IMR-90 (cell line): ENCODE measurements around the gene KCNJ16. TPM values are rescaled to one million over a fixed set of nuclear protein-coding genes. Genes with fewer than 3 reads are reported as not detected.

Experiments used
- ATAC-seq: fragments of 200-7000 bp; cut with Tn5 transposase; 2 replicates; pipeline ENCODE4 v1.9.1; 2020; ENCODE audit warnings: low read depth, mild to moderate bottlenecking, moderate library complexity
- BruUV-seq: library from RNA; stranded (reverse); fragments of 400-500 nt; replicated peaks from 2 replicates; lab custom pipeline; 2021; lab: Mats Ljungman, UMichigan
- CTCF ChIA-PET: fragments of 300-600 bp; formaldehyde crosslinking; extraction: SDS; loops from one replicate; lab custom pipeline; 2021; ENCODE audit warnings: antibody characterized with exemption; lab: Yijun Ruan, JAX
- POLR2A ChIA-PET: fragments of 300-600 bp; sonication (Branson Sonifier 250); formaldehyde crosslinking; loops from one replicate; lab custom pipeline; 2022; ENCODE audit warnings: antibody characterized with exemption; ENCODE audit not compliant: unreplicated experiment; lab: Charles Lee
- DNase-seq: peaks from one replicate; pipeline ENCODE4 v3.0.0; 2013
- H2AFZ ChIP-seq: replicated peaks from 2 replicates; pipeline ENCODE3; 2013; ENCODE audit warnings: low read length, mild to moderate bottlenecking; ENCODE audit not compliant: poor library complexity
- H2AK5ac ChIP-seq: 2 replicates; pipeline ENCODE4 v1.6.1; 2013; ENCODE audit warnings: low read depth, low read length, inconsistent platforms
- H2AK9ac ChIP-seq: replicated peaks from 2 replicates; pipeline ENCODE3; 2013; ENCODE audit warnings: mild to moderate bottlenecking, low read depth, low read length, moderate library complexity; ENCODE audit not compliant: poor library complexity
- H2BK120ac ChIP-seq: 2 replicates; pipeline ENCODE4 v1.6.1; 2013; ENCODE audit warnings: low read depth, low read length, inconsistent platforms
- H2BK15ac ChIP-seq: 3 replicates; pipeline ENCODE4 v1.6.1; 2013; ENCODE audit warnings: low read depth, low read length, inconsistent platforms
- H2BK20ac ChIP-seq: 2 replicates; pipeline ENCODE4 v1.6.1; 2013; ENCODE audit warnings: low read depth, mild to moderate bottlenecking, inconsistent platforms, low read length, moderate library complexity
- H2BK5ac ChIP-seq: 2 replicates; pipeline ENCODE4 v1.6.1; 2013; ENCODE audit warnings: mild to moderate bottlenecking, low read depth, low read length, inconsistent platforms; ENCODE audit not compliant: poor library complexity, severe bottlenecking
- H3K14ac ChIP-seq: replicated peaks from 2 replicates; pipeline ENCODE4 v1.6.1; 2013; ENCODE audit warnings: low read depth, low read length, inconsistent platforms
- H3K18ac ChIP-seq: 2 replicates; pipeline ENCODE4 v1.6.1; 2013; ENCODE audit warnings: low read depth, low read length, control low read depth
- H3K23ac ChIP-seq: 2 replicates; pipeline ENCODE4 v1.6.1; 2013; ENCODE audit warnings: low read depth, low read length, inconsistent platforms
- H3K27ac ChIP-seq: 2 replicates; pipeline ENCODE4 v1.5.1; 2013; ENCODE audit warnings: mild to moderate bottlenecking, control low read depth, low read length; ENCODE audit not compliant: insufficient read depth
- H3K27me3 ChIP-seq: 2 replicates; pipeline ENCODE4 v1.6.1; 2013; ENCODE audit warnings: low read length; ENCODE audit not compliant: control insufficient read depth, insufficient read depth
- H3K36me3 ChIP-seq: 2 replicates; pipeline ENCODE4 v1.6.1; 2013; ENCODE audit warnings: low read length, mixed read lengths; ENCODE audit not compliant: control insufficient read depth, insufficient read depth
- H3K4ac ChIP-seq: 2 replicates; pipeline ENCODE4 v1.6.1; 2013; ENCODE audit warnings: low read depth, low read length, inconsistent platforms
- H3K4me1 ChIP-seq: 2 replicates; pipeline ENCODE4 v1.6.1; 2013; ENCODE audit warnings: low read length, mixed read lengths; ENCODE audit not compliant: control insufficient read depth, insufficient read depth
- H3K4me2 ChIP-seq: 2 replicates; pipeline ENCODE4 v1.6.1; 2013; ENCODE audit warnings: low read depth, mild to moderate bottlenecking, control low read depth, low read length, moderate library complexity
- H3K4me3 ChIP-seq: 2 replicates; pipeline ENCODE4 v1.5.1; 2013; ENCODE audit warnings: low read depth, mild to moderate bottlenecking, control low read depth, low read length, moderate library complexity; ENCODE audit not compliant: insufficient read depth
- H3K56ac ChIP-seq: 2 replicates; pipeline ENCODE4 v1.6.1; 2013; ENCODE audit warnings: low read length, inconsistent platforms; ENCODE audit not compliant: insufficient read depth; ENCODE audit errors: extremely low read depth
- H3K79me1 ChIP-seq, 2 experiments: 2 replicates each; pipeline ENCODE4 v1.6.1; 2013; ENCODE audit warnings: low read length in 2 of 2, inconsistent platforms in 1 of 2, low read depth in 1 of 2
- H3K9ac ChIP-seq: 2 replicates; pipeline ENCODE4 v1.6.1; 2013; ENCODE audit warnings: low read depth, low read length, control low read depth
- H3K9me1 ChIP-seq: 2 replicates; pipeline ENCODE4 v1.6.1; 2013; ENCODE audit warnings: low read length, inconsistent platforms; ENCODE audit not compliant: insufficient read depth
- H3K9me3 ChIP-seq: 2 replicates; pipeline ENCODE4 v1.6.1; 2013; ENCODE audit warnings: low read length; ENCODE audit not compliant: control insufficient read depth, insufficient read depth
- H4K20me1 ChIP-seq: 2 replicates; pipeline ENCODE4 v1.6.1; 2013; ENCODE audit warnings: low read length, inconsistent platforms; ENCODE audit not compliant: insufficient read depth
- H4K5ac ChIP-seq: 2 replicates; pipeline ENCODE4 v1.6.1; 2013; ENCODE audit warnings: mild to moderate bottlenecking, low read depth, low read length, control low read depth
- H4K8ac ChIP-seq, 2 experiments: 2 replicates each; pipeline ENCODE4 v1.6.1; 2013; ENCODE audit warnings: low read depth in 2 of 2, low read length in 2 of 2, control low read depth in 1 of 2, inconsistent platforms in 1 of 2
- H4K91ac ChIP-seq: 2 replicates; pipeline ENCODE4 v1.6.1; 2013; ENCODE audit warnings: low read depth, low read length, inconsistent platforms; ENCODE audit not compliant: insufficient read depth
- BHLHE40 ChIP-seq: fragments of 150-350 bp; IDR thresholded peaks from 2 replicates; pipeline ENCODE4 v1.6.1; 2016; ENCODE audit warnings: mild to moderate bottlenecking, low read depth, low read length
- CEBPB ChIP-seq: IDR thresholded peaks from 2 replicates; pipeline ENCODE4 v1.6.1; 2012; ENCODE audit warnings: low read depth, low read length, improper control_type of control experiment
- CHD1 ChIP-seq: IDR thresholded peaks from 2 replicates; pipeline ENCODE4 v1.6.1; 2012; ENCODE audit warnings: low read depth, low read length, improper control_type of control experiment
- CTCF ChIP-seq: conservative IDR thresholded peaks from 2 replicates; pipeline ENCODE4 v1.5.1; 2012; ENCODE audit warnings: mild to moderate bottlenecking, low read depth, low read length, improper control_type of control experiment
- FOS ChIP-seq: fragments of 150-350 bp; IDR thresholded peaks from 2 replicates; pipeline ENCODE4 v1.6.1; 2016; ENCODE audit warnings: low read depth, low read length
- MAZ ChIP-seq: IDR thresholded peaks from 2 replicates; pipeline ENCODE4 v1.6.1; 2012; ENCODE audit warnings: low read depth, mild to moderate bottlenecking, low read length, improper control_type of control experiment, moderate library complexity, borderline replicate concordance
- MXI1 ChIP-seq: IDR thresholded peaks from 2 replicates; pipeline ENCODE4 v1.6.1; 2012; ENCODE audit warnings: low read depth, mild to moderate bottlenecking, low read length, moderate library complexity, borderline replicate concordance
- NFE2L2 ChIP-seq: fragments of 150-350 bp; IDR thresholded peaks from 2 replicates; pipeline ENCODE4 v1.6.1; 2016; ENCODE audit warnings: low read depth, mild to moderate bottlenecking, low read length
- RAD21 ChIP-seq: IDR thresholded peaks from 2 replicates; pipeline ENCODE4 v1.6.1; 2012; ENCODE audit warnings: low read length, improper control_type of control experiment
- RCOR1 ChIP-seq: IDR thresholded peaks from 2 replicates; pipeline ENCODE4 v1.6.1; 2012; ENCODE audit warnings: mild to moderate bottlenecking, low read length, improper control_type of control experiment; ENCODE audit not compliant: insufficient replicate concordance
- RFX5 ChIP-seq: IDR thresholded peaks from 2 replicates; pipeline ENCODE4 v1.8.0; 2012; ENCODE audit warnings: low read depth, mild to moderate bottlenecking, low read length, moderate library complexity
- SMC3 ChIP-seq: fragments of 150-350 bp; IDR thresholded peaks from 2 replicates; pipeline ENCODE4 v1.6.1; 2016; ENCODE audit warnings: low read depth, mild to moderate bottlenecking, antibody characterized with exemption, low read length, moderate library complexity
- USF2 ChIP-seq: fragments of 150-350 bp; IDR thresholded peaks from 2 replicates; pipeline ENCODE4 v1.6.1; 2017; ENCODE audit warnings: mild to moderate bottlenecking, antibody characterized with exemption, low read length, low read depth
- WGBS, 2 experiments: methylation state at CpG; one replicate each; pipeline versions ENCODE4 v1.1.5 to v1.1.7; 2013; ENCODE audit warnings: missing lambda C conversion rate in 2 of 2; ENCODE audit not compliant: insufficient read length in 1 of 2; ENCODE audit errors: extremely low coverage in 2 of 2; 5-methylcytosine and 5-hydroxymethylcytosine counted together
- dilution Hi-C: fragments of 300-500 bp; cut with HindIII; formaldehyde crosslinking; loops from one replicate; pipeline ENCODE4 v1.14.3; 2018; ENCODE audit warnings: low sequenced_read_pairs; ENCODE audit not compliant: unreplicated experiment
- in situ Hi-C: fragments of 300-500 bp; cut with MboI; formaldehyde crosslinking; loops from 3 replicates; pipeline ENCODE4 v1.14.3; 2019; ENCODE audit warnings: low sequenced_read_pairs, inconsistent platforms, mixed read lengths
- intact Hi-C: fragments of 100-400 bp; cut with micrococcal nuclease; formaldehyde crosslinking; loops from 2 replicates; pipeline ENCODE4 v1.10.0; 2022
- polyA plus RNA-seq, 3 experiments: library from polyadenylated mRNA; depleted of rRNA; stranded (reverse); fragments of >200 nt; gene quantifications; 2 replicates each; pipeline ENCODE4 v1.2.3, GENCODE V29; 2012; ENCODE audit warnings: low replicate concordance in 1 of 3
- total RNA-seq: library from RNA; depleted of rRNA; stranded (reverse); fragments of >200 nt; gene quantifications from 2 replicates; pipeline ENCODE4 v1.2.3, GENCODE V29; 2012

KCNJ16 gene
- total and polyA plus RNA-seq, 2 of the 4 experiments (the other 2 are of a cell fraction), result not detected

GRCh38 chr17:70078549-70078948 lies 3.5 kb downstream of the KCNJ16 start:
- no peak for DNase-seq
- Histone ChIP-seq H3K14ac (no peak overlapping the region), H3K27ac (no peak overlapping the region), H3K4me2 (no peak overlapping the region), H3K27me3 (no peaks in the 10 kb centered on the region; the same call in 1 of the 2 replicates), H3K9me3 (no peaks in the 10 kb centered on the region), H3K9ac (no peak overlapping the region), H2AFZ (no peak overlapping the region), H2BK5ac (no peak overlapping the region), H4K8ac (no peak overlapping the region), H3K9me1 (no peaks in the 10 kb centered on the region), H2BK120ac (no peak overlapping the region), H3K4me1 (0 out of 2 replicates have a peak, but pooled peaks cover 1% of the 10 kb centered on the region), H3K79me1 (no peaks in the 10 kb centered on the region), H3K36me3 (no peaks in the 10 kb centered on the region), H3K4me3 (no peak overlapping the region), H2AK5ac (no peak overlapping the region), H2BK15ac (no peak overlapping the region), H3K18ac (no peak overlapping the region), H4K5ac (no peak overlapping the region), H4K20me1 (no peaks in the 10 kb centered on the region), H3K56ac (no peak overlapping the region), H3K23ac (no peak overlapping the region), H2AK9ac (no peak overlapping the region), H2BK20ac (no peak overlapping the region), H3K4ac (no peak overlapping the region), H4K91ac (no peak overlapping the region)
- in situ Hi-C loops (no loop called here), intact Hi-C loops (no loop called here), dilution Hi-C loops (no loop called here)
- no TSS peak for BruUV-seq
- WGBS, 2 experiments, result no CpG with 5 or more reads among the region's 4 CpGs
- TF ChIP-seq BHLHE40, result no peak
- no peak for TF ChIP-seq FOS
- no peak for TF ChIP-seq NFE2L2
- TF ChIP-seq RFX5, result no peak
- no peak for TF ChIP-seq CEBPB
- no peak for TF ChIP-seq CTCF
- no peak for TF ChIP-seq MAZ
- no peak for TF ChIP-seq RAD21
- TF ChIP-seq SMC3, result no peak
- no peak for TF ChIP-seq CHD1
- no peak for TF ChIP-seq USF2
- TF ChIP-seq RCOR1, result no peak
- TF ChIP-seq MXI1, result no peak
- CTCF ChIA-PET, result no interaction called here
- no peak for ATAC-seq
- POLR2A ChIA-PET, result no interaction called here
